Adipocyte (in vitro differentiated cells): ENCODE data around the gene CACNA1E.
A peak's percentile ranks its signal among the peaks of the same experiment; 100 is the strongest.

Source experiments
- DNase-seq: peaks from one replicate; pipeline ENCODE4 v3.0.0-alpha.2; 2015; ENCODE audit warnings: low read depth
- H3K27me3 ChIP-seq: replicated peaks from 2 replicates; pipeline ENCODE4 v1.7.0; 2013; ENCODE audit warnings: mild to moderate bottlenecking, low read length, moderate library complexity; ENCODE audit not compliant: control insufficient read depth, insufficient read depth
- H3K36me3 ChIP-seq: 2 replicates; pipeline ENCODE4 v1.7.0; 2013; ENCODE audit warnings: low read length, mild to moderate bottlenecking, moderate library complexity; ENCODE audit not compliant: control insufficient read depth, insufficient read depth, severe bottlenecking
- H3K4me1 ChIP-seq: 2 replicates; pipeline ENCODE4 v1.7.0; 2013; ENCODE audit warnings: mild to moderate bottlenecking, low read length, moderate library complexity; ENCODE audit not compliant: control insufficient read depth, insufficient read depth
- H3K4me3 ChIP-seq: 2 replicates; pipeline ENCODE4 v1.7.0; 2013; ENCODE audit warnings: mild to moderate bottlenecking, low read length, moderate library complexity
- H3K9ac ChIP-seq: 2 replicates; pipeline ENCODE4 v1.7.0; 2013; ENCODE audit warnings: mild to moderate bottlenecking, low read length, moderate library complexity
- H3K9me3 ChIP-seq: 2 replicates; pipeline ENCODE4 v1.7.0; 2013; ENCODE audit warnings: mild to moderate bottlenecking, low read length, moderate library complexity; ENCODE audit not compliant: control insufficient read depth

CACNA1E gene

GRCh38 chr1:181485287-181486097 is 2.2 kb downstream of the CACNA1E start:
- no peak overlapping the region for H3K9ac ChIP-seq
- peaks cover 3% of the 10 kb centered on the region for H3K4me1 ChIP-seq
- no peaks in the 10 kb centered on the region for H3K9me3 ChIP-seq
- peak; percentile 5 for DNase-seq
- H3K27me3 ChIP-seq: peaks cover 96% of the 10 kb centered on the region
- H3K36me3 ChIP-seq: no peaks in the 10 kb centered on the region
- no peak overlapping the region for H3K4me3 ChIP-seq

GRCh38 chr1:181486098-181486420 is 2.7 kb downstream of the CACNA1E start:
- H3K4me1 ChIP-seq: peaks cover 7% of the 10 kb centered on the region
- no peaks in the 10 kb centered on the region for H3K36me3 ChIP-seq
- no peak overlapping the region for H3K4me3 ChIP-seq
- no peaks in the 10 kb centered on the region for H3K9me3 ChIP-seq
- H3K9ac ChIP-seq: no peak overlapping the region
- peaks cover 90% of the 10 kb centered on the region for H3K27me3 ChIP-seq
- no peak for DNase-seq

GRCh38 chr1:181488866-181489265 is 5.5 kb downstream of the CACNA1E start:
- H3K9me3 ChIP-seq: no peaks in the 10 kb centered on the region
- no peak overlapping the region for H3K4me3 ChIP-seq
- H3K36me3 ChIP-seq: no peaks in the 10 kb centered on the region
- DNase-seq: no peak
- H3K27me3 ChIP-seq: peaks cover 82% of the 10 kb centered on the region
- H3K9ac ChIP-seq: no peak overlapping the region
- H3K4me1 ChIP-seq: peaks cover 12% of the 10 kb centered on the region

- H3K9me3 ChIP-seq: no peaks in the 10 kb centered on the region
- no peak overlapping the region for H3K4me3 ChIP-seq
- H3K4me1 ChIP-seq: peaks cover 12% of the 10 kb centered on the region
- peaks cover 82% of the 10 kb centered on the region for H3K27me3 ChIP-seq
- H3K9ac ChIP-seq: no peak overlapping the region
- H3K36me3 ChIP-seq: no peaks in the 10 kb centered on the region
- DNase-seq: no peak
Observed at GRCh38 chr1:181490276-181490675, 7.0 kb downstream of the CACNA1E start.

GRCh38 chr1:181490740-181491712 is 7.7 kb downstream of the CACNA1E start:
- no peak for DNase-seq
- H3K9me3 ChIP-seq: no peaks in the 10 kb centered on the region
- no peak overlapping the region for H3K9ac ChIP-seq
- no peak overlapping the region for H3K4me3 ChIP-seq
- H3K4me1 ChIP-seq: peaks cover 12% of the 10 kb centered on the region
- no peaks in the 10 kb centered on the region for H3K36me3 ChIP-seq
- H3K27me3 ChIP-seq: peaks cover 80% of the 10 kb centered on the region

GRCh38 chr1:181493166-181493565 is 9.8 kb downstream of the CACNA1E start:
- H3K4me3 ChIP-seq: no peak overlapping the region
- no peak for DNase-seq
- no peak overlapping the region for H3K9ac ChIP-seq
- no peaks in the 10 kb centered on the region for H3K9me3 ChIP-seq
- peaks cover 12% of the 10 kb centered on the region for H3K4me1 ChIP-seq
- H3K36me3 ChIP-seq: no peaks in the 10 kb centered on the region
- H3K27me3 ChIP-seq: peaks cover 79% of the 10 kb centered on the region

- Histone ChIP-seq H3K4me1 (peaks cover 12% of the 10 kb centered on the region), H3K9me3 (no peaks in the 10 kb centered on the region), H3K27me3 (peaks cover 79% of the 10 kb centered on the region), H3K9ac (no peak overlapping the region), H3K4me3 (no peak overlapping the region), H3K36me3 (no peaks in the 10 kb centered on the region)
- no peak for DNase-seq
Observed at GRCh38 chr1:181493885-181494284, 10.6 kb downstream of the CACNA1E start.

GRCh38 chr1:181496759-181497158 is 13.4 kb downstream of the CACNA1E start:
- no peak for DNase-seq
- H3K36me3 ChIP-seq: no peaks in the 10 kb centered on the region
- H3K4me1 ChIP-seq: no peaks in the 10 kb centered on the region
- H3K9me3 ChIP-seq: no peaks in the 10 kb centered on the region
- H3K27me3 ChIP-seq: peaks cover 82% of the 10 kb centered on the region
- no peak overlapping the region for H3K4me3 ChIP-seq
- no peak overlapping the region for H3K9ac ChIP-seq

GRCh38 chr1:181497870-181498269 is 14.6 kb downstream of the CACNA1E start:
- no peaks in the 10 kb centered on the region for H3K9me3 ChIP-seq
- DNase-seq: no peak
- H3K4me3 ChIP-seq: no peak overlapping the region
- no peaks in the 10 kb centered on the region for H3K36me3 ChIP-seq
- H3K27me3 ChIP-seq: peaks cover 71% of the 10 kb centered on the region
- H3K4me1 ChIP-seq: peaks cover 4% of the 10 kb centered on the region
- H3K9ac ChIP-seq: no peak overlapping the region

GRCh38 chr1:181499825-181500224 is 16.5 kb downstream of the CACNA1E start:
- Histone ChIP-seq H3K27me3 (peaks cover 57% of the 10 kb centered on the region), H3K4me3 (no peak overlapping the region), H3K4me1 (peaks cover 16% of the 10 kb centered on the region), H3K9ac (no peak overlapping the region), H3K36me3 (no peaks in the 10 kb centered on the region), H3K9me3 (no peaks in the 10 kb centered on the region)
- DNase-seq: no peak

- DNase-seq: no peak
- Histone ChIP-seq H3K4me1 (peaks cover 16% of the 10 kb centered on the region), H3K9me3 (no peaks in the 10 kb centered on the region), H3K27me3 (peaks cover 49% of the 10 kb centered on the region), H3K36me3 (no peaks in the 10 kb centered on the region), H3K4me3 (no peak overlapping the region), H3K9ac (no peak overlapping the region)
Observed at GRCh38 chr1:181500636-181501035, 17.3 kb downstream of the CACNA1E start.
